Measurements from ENCODE around the gene SLC30A4. TPM values are rescaled to one million over a fixed set of nuclear protein-coding genes. Genes with fewer than 3 reads are reported as not detected.

SLC30A4 gene
- 1.3 and 1.4 TPM in 2 replicates for total RNA-seq (2014; rRNA removed)
- Bru-seq, nascent RNA, result percentile 36 among the genes with signal in this experiment
- BruChase-seq, experiment 1, labeled RNA remaining after a 6-hour chase, result percentile 48 among the genes with signal in this experiment
- percentile 41 among the genes with signal in this experiment for BruChase-seq, experiment 2, labeled RNA remaining after a 2-hour chase
- long read RNA-seq, full-length matches to known transcripts, result 4 of 6 reads
- long read RNA-seq, partial matches to known transcripts, result 1 of 6 reads
- long read RNA-seq, other reads (novel, unspliced or antisense), result 1 of 6 reads

GRCh38 chr15:45522328-45523165 is at the start of gene SLC30A4:
Gene SLC30A4, minus strand, starts transcription at chr15:45522755. Its CDS starts 401 bp downstream, at chr15:45522354.
- ATAC-seq (peak; percentile 83), DNase-seq (peak; percentile 38)
- H3K4me2 ChIP-seq (ENCODE audit: low read length), result peak within 1 kb of the TSS; percentile 89
- CTCF ChIA-PET, result no interaction called here
- no peak within 1 kb of the TSS for H3K27ac ChIP-seq (ENCODE audit: low read length)
- H3K79me2 ChIP-seq (ENCODE audit: low read length), result no peaks in the 10 kb centered on the region
- peak within 1 kb of the TSS; percentile 22; the same call in 1 of the 2 replicates for H3K9ac ChIP-seq (ENCODE audit: low read length)
- no peaks in the 10 kb centered on the region for H3K27me3 ChIP-seq (ENCODE audit: low read length)
- no peaks in the 10 kb centered on the region for H3K9me2 ChIP-seq (replicated peaks; ENCODE audit: low read length)
- no peaks in the 10 kb centered on the region for H3K36me3 ChIP-seq (ENCODE audit: low read depth, low read length)
- BruUV-seq (replicated peaks), result no TSS peak
- H4K20me1 ChIP-seq (ENCODE audit: low read length), result no peaks in the 10 kb centered on the region
- TF ChIP-seq EZH2 (IDR thresholded peaks at IDR 0.05; ENCODE audit: low read length, unreplicated experiment) (no peak), EZH2phosphoT487 (IDR thresholded peaks at IDR 0.05; ENCODE audit: borderline replicate concordance, low read length) (no peak)
- no peaks in the 10 kb centered on the region for H3F3A ChIP-seq (ENCODE audit: low read length, unreplicated experiment)
- H3K4me3 ChIP-seq (ENCODE audit: low read length), result peak within 1 kb of the TSS; percentile 77
- intact Hi-C loops (cut with micrococcal nuclease), result loop anchor here (5.0 kb wide), 1 partner anchor 90 kb away; no protein-coding TSS in a partner anchor
- H3K4me1 ChIP-seq (ENCODE audit: insufficient read depth, low read length), result no peaks in the 10 kb centered on the region
- H2AFZ ChIP-seq (ENCODE audit: low read length), result peak within 1 kb of the TSS; percentile 75
- H3K9me3 ChIP-seq (ENCODE audit: low read length), result no peaks in the 10 kb centered on the region
- POLR2A ChIA-PET (ENCODE audit: unreplicated experiment), result no interaction called here

GRCh38 chr15:45555934-45556608 is 33.5 kb upstream of the SLC30A4 start:
- no peak for DNase-seq
- Histone ChIP-seq H3K36me3 (ENCODE audit: low read depth, low read length) (no peaks in the 10 kb centered on the region), H3K9me2 (replicated peaks; ENCODE audit: low read length) (no peaks in the 10 kb centered on the region), H3K9me3 (ENCODE audit: low read length) (no peaks in the 10 kb centered on the region), H2AFZ (ENCODE audit: low read length) (no peak overlapping the region), H4K20me1 (ENCODE audit: low read length) (no peaks in the 10 kb centered on the region), H3K27ac (ENCODE audit: low read length) (no peak overlapping the region), H3K4me1 (ENCODE audit: insufficient read depth, low read length) (no peaks in the 10 kb centered on the region), H3K4me2 (ENCODE audit: low read length) (no peak overlapping the region), H3K79me2 (ENCODE audit: low read length) (no peaks in the 10 kb centered on the region), H3F3A (ENCODE audit: low read length, unreplicated experiment) (no peaks in the 10 kb centered on the region), H3K27me3 (ENCODE audit: low read length) (no peaks in the 10 kb centered on the region), H3K4me3 (ENCODE audit: low read length) (no peak overlapping the region), H3K9ac (ENCODE audit: low read length) (no peak overlapping the region)
- no peak for TF ChIP-seq EZH2phosphoT487 (IDR thresholded peaks at IDR 0.05; ENCODE audit: borderline replicate concordance, low read length)
- no peak for TF ChIP-seq CTCF (conservative IDR thresholded peaks at IDR 0.05; ENCODE audit: low read depth, low read length)
- TF ChIP-seq EZH2 (IDR thresholded peaks at IDR 0.05; ENCODE audit: low read length, unreplicated experiment), result no peak
- BruUV-seq (replicated peaks), result no TSS peak
- ATAC-seq, result no peak
- ChIA-PET CTCF (no interaction called here), POLR2A (ENCODE audit: unreplicated experiment) (no interaction called here)
- intact Hi-C loops (cut with micrococcal nuclease), result no loop called here

GRCh38 chr15:45551676-45552075 is 29.1 kb upstream of the SLC30A4 start:
- Histone ChIP-seq H4K20me1 (ENCODE audit: low read length) (no peaks in the 10 kb centered on the region), H3K4me1 (ENCODE audit: insufficient read depth, low read length) (peaks cover 7% of the 10 kb centered on the region), H2AFZ (ENCODE audit: low read length) (no peak overlapping the region), H3K4me2 (ENCODE audit: low read length) (no peak overlapping the region), H3K9me3 (ENCODE audit: low read length) (no peaks in the 10 kb centered on the region), H3K9ac (ENCODE audit: low read length) (no peak overlapping the region), H3K4me3 (ENCODE audit: low read length) (no peak overlapping the region), H3K27me3 (ENCODE audit: low read length) (no peaks in the 10 kb centered on the region), H3F3A (ENCODE audit: low read length, unreplicated experiment) (no peaks in the 10 kb centered on the region), H3K79me2 (ENCODE audit: low read length) (no peaks in the 10 kb centered on the region), H3K36me3 (ENCODE audit: low read depth, low read length) (no peaks in the 10 kb centered on the region), H3K9me2 (replicated peaks; ENCODE audit: low read length) (no peaks in the 10 kb centered on the region), H3K27ac (ENCODE audit: low read length) (no peak overlapping the region)
- DNase-seq, result no peak
- no peak for TF ChIP-seq EZH2phosphoT487 (IDR thresholded peaks at IDR 0.05; ENCODE audit: borderline replicate concordance, low read length)
- no peak for TF ChIP-seq EZH2 (IDR thresholded peaks at IDR 0.05; ENCODE audit: low read length, unreplicated experiment)
- TF ChIP-seq CTCF (conservative IDR thresholded peaks at IDR 0.05; ENCODE audit: low read depth, low read length), result no peak
- ChIA-PET POLR2A (ENCODE audit: unreplicated experiment) (no interaction called here), CTCF (no interaction called here)
- intact Hi-C loops (cut with micrococcal nuclease), result loop anchor here (5.0 kb wide), 1 partner anchor 61 kb away; no protein-coding TSS in a partner anchor
- ATAC-seq, result no peak
- BruUV-seq (replicated peaks), result no TSS peak
